Measurements from ENCODE around the gene ZBTB16.

ZBTB16 gene

GRCh38 chr11:114085965-114086793 lies 26.7 kb downstream of the ZBTB16 start:
- peak; percentile 86 for DNase-seq

DNA sequence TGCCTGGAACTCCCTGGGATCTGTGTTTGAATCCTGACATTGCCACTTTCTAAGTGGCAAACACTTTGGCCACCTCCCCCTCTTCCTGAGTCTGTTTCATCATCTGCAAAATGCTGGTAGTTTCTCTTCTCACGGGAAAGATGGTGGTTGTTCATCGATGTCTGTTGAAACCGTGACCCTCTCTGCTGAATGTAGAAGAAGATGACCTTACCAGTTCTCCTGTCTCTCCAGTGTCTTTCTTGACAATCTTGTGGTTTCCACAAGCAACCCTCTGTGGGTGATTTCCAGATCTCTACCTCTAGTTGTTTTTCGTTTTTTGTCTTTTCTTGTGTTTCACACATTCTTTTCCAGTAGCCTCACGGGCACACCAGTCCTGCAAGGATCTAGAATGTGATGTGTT lies 27.5 kb downstream of the ZBTB16 start:
- DNase-seq: no peak

- DNase-seq: no peak
Observed at GRCh38 chr11:114088216-114088615, 28.7 kb downstream of the ZBTB16 start.

- no peak for DNase-seq
Observed at GRCh38 chr11:114088836-114089235, 29.3 kb downstream of the ZBTB16 start.

GRCh38 chr11:114089748-114090147 lies 30.2 kb downstream of the ZBTB16 start:
- no peak for DNase-seq

GRCh38 chr11:114090225-114090910 lies 30.9 kb downstream of the ZBTB16 start:
- no peak for DNase-seq

DNA sequence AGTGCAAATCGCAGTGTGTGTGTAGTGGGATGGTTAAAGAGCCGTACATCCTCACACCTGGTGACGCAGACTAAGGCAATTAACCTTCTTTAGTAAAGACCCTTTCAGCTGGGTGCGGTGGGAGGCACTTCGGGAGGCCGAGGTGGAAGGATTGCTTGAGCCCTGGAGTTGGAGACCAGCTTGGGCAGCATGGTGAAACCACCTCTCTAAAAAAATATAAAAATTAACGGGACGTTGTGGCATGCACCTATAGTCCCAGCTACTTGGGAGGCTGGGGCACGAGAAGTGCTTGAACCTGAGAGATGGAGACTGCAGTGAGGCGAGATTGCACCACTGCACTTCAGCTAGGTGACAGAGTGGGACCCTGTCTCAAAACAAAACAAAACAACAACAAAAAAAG lies 31.5 kb downstream of the ZBTB16 start:
- DNase-seq: no peak

DNA sequence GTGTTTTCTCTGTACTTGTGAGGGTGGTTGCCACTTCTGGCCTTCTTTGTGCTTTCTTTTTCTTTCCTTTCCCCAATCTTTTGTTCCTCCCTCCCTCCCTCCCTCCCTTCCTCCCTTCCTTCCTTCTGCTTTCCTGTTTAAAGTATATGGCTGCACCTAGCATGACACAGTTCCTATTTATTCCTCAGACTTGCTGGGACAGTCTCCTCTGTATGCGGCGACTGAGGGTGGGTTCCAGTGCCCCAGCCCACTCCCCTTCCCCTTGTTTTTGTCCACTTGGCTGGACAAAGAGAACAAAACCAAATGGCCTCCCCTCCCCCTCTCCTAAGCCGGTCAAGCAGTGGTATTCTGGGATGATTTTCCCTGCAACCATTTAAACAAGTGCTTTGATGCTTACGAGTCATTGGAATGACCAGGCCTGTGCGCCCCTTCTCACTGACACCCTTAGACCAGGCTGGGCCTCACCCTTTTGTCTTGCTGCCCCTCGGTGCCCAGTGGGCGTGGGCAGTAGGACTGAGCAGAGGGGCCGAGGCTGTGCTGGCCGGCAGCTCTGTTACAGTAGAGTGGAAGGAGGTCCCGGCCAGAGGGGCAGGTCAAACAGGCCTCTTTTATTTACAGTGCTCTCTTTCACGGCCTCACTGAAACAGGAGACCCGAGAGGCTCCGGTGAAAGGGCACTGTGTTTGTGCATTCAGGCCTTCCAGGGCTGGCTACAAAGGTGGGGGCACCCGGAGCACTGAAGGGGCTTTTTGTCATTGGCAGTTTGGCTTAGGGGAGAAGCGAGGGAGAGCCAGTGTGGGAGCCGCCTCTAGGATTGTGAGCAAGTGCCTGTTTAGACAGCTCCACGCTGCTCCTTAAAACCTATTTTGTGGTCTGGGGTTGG lies 32.2 kb downstream of the ZBTB16 start:
- DNase-seq: no peak

- no peak for DNase-seq
Observed at GRCh38 chr11:114092478-114092877, 33.0 kb downstream of the ZBTB16 start.

DNA sequence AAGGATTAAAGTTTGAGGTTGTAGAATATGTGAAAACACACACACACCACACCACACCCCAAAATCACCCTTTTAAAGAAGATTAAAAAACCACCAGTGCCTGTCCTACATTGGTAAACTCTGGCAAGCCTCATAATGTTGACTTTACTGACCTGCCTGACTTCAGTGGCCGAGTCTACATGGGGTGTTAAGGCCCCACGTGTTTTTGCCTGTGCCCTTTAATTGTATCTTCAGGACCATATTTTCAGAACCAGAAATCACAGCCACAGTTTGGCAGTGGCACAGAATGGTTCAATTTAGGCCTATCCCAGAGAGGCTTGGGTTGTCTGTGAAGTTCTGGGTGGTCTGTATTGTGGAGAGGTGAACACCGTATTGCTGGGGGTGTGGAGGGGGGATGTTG lies 33.4 kb downstream of the ZBTB16 start:
- no peak for DNase-seq

DNA sequence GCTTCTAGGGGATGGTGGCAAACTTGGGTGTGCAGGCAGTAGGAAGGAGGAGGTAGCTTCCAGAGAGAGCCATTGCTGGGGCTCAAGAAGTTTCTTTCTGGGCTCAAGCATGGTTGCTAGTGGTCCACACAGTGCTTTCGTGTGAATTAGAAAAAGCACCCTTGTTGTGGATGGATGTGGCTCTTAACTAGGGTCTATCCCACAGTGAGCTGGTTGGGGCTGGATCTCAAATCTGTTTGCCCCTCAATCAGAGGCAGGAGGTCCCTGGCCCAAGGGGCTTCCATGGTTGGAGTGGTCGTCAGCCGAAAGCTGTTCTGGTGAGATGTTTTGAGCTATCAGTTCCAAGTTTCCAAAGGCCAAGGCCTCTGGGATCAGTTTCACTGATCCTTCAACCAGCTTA lies 35.0 kb downstream of the ZBTB16 start:
- DNase-seq: no peak

- no peak for DNase-seq
Observed at GRCh38 chr11:114095899-114096298, 36.4 kb downstream of the ZBTB16 start.

- no peak for DNase-seq
Observed at GRCh38 chr11:114097832-114098231, 38.3 kb downstream of the ZBTB16 start.

GRCh38 chr11:114098927-114099326 lies 39.4 kb downstream of the ZBTB16 start:
- peak; percentile 78 for DNase-seq

DNA sequence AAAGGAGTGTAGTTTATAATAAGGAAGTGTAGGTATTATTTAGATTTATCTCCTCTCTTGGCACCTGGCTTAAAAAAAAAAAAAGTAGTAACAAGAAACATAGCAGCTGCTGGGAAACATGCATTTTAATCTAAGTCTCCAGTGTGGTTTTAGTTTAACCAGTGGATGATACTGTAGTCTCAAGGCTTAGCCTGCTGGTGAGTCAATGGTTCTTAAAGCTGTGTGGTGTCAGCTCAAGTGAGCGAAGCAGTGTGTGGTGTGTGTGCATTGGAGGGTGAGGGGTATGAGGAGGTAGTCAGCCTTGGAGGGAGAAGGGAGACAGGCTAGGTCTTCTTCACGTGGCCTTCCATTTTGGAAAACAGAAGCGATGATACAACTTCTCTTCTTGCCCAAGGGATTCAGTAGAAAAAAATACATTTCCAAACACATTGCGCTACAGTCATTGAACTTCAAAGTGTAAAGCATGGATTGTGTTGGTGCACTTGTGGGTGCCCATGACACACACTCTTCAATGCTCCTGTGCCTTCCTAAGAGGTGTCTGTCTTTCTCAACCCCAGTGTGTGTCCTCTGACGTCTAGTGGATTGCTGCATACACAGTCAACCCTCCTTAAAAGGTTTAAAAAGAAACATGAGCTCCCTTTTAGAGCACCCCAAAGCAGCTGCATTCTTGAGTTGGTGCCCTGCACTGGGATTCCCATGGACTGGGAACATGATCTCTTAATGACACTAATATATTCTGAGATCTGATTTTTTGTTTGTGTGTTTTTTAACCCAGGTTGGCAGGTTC lies 40.1 kb downstream of the ZBTB16 start:
- no peak for DNase-seq

DNA sequence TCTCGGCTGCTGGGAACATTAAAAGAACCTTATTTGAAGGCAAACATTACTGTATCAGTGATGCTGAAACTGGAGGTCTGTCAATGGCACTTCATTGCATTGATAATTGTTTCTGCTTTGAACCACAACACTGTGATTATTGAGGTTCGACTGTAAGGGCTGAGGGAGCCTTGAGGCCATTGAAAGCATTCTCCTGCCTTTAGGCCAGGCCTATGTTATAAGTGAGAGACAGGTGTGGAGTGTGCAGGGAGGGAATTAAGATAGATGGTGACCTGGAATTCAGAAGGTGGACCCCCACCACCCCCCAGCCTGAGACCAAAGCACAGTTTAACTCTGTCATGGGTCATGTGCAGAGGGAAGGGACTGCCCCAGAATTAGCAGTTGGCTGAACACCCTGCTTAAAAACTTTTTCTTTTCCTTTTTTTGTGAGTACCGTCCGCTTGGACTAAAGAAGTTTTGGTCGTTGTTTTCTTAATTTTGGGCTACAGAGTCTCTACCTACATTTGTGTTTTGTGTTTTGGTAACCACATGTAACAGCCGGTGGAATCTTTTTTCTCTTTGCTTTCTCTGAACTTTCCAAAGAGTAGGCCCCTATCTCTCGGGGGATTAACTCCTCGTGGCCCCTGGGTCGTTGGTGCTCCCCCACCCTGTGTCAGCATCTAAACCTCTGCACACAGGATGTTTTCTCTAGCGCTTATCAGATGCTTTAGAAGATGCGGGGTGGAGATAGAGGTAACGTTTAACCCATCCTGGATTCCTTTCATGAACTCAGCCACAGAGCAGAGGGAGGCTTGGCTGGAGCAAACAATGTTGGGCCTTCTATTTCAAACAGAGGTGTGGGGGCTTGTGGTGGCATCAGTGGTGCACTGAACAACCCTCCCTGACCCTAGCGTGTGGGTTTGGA lies 43.7 kb downstream of the ZBTB16 start:
- DNase-seq: no peak

- no peak for DNase-seq
Observed at GRCh38 chr11:114105611-114106010, 46.1 kb downstream of the ZBTB16 start.

DNA sequence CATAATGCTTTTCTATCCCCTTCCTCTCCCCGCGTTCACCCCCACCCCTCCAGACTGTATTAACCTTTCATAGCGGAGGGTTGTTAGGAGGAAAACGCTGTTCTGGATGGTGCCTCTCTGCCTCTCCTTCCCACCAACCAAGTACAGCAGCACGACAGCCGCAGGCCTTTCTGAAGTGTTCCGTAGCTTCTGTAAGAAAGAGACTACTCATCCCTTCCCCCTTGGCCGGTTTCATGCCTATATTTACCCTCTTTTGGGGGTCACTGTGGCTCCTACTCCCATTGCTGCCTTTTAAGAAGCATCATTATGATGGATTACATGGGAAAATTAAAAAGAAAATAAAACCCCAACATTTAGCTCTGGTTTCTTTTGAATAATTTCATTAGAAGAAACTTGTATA lies 46.5 kb downstream of the ZBTB16 start:
- DNase-seq: no peak

DNA sequence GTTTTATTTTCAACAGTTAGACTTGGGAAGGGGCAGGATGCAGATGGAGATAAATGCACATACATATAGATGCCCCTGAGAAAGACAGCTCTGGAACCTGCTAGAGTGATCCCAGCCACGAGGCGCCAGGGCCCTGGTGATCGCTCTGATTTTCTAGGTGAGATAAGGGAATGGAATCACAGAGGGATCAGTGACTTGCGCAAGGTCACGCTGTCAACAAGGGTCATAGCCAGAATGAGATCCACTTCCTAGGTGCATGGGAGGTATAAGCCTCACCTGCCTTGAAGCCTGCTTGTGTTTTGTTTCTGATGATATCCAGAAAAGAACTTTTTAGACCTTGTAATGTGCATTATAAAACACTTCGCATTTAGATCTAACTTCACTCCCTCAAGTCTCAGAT lies 47.5 kb downstream of the ZBTB16 start:
- no peak for DNase-seq

DNA sequence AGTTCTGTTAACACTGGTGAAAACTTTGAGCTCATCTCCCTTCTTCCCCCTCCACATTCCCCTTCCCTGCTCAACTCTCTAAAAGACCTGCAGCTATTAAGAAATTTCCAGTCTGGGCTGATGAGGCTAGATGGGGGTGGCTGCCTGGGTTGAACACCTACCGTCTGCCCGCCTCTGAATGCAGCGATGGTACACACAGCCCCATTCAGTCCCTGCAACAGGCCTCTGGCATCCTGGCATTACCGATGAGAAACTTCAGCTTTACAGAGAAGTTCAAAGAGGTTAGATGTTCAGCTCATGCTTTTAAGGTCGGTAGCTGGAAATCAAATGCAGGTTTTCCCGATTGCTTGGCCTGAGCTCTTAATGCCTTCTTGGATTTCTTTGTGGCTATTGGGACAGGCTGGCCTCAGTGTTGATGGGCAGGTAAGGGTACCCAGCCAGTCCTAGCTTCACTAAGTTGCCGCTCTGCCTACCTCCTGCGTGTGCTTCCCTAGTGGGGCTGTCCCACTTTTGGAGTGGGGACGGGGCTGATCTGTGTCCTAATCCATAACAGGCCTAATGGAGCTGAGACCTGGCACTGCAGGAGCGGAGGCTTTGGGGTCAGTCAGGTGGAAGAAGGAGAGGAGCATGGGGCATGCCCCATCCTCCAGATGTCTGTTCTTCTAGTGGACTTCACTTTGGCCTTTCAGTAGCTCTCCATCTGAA lies 49.1 kb downstream of the ZBTB16 start:
- DNase-seq: no peak

All from NCI-H345 (cell line).